Stimulated activated CD4-positive, alpha-beta T cell treated with anti-CD3 and anti-CD28 coated beads, Interleukin-2, amount 100 ng/mL, for 4 hours (primary cell): ENCODE data around the gene CELF2.

Source experiments
- DNase-seq: peaks from one replicate; pipeline ENCODE4 v3.0.0-alpha.2; 2020; ENCODE audit warnings: low read depth

The CELF2 gene

GRCh38 chr10:11224792-11225416 lies 207.2 kb downstream of the CELF2 start:
- no peak for DNase-seq

DNA sequence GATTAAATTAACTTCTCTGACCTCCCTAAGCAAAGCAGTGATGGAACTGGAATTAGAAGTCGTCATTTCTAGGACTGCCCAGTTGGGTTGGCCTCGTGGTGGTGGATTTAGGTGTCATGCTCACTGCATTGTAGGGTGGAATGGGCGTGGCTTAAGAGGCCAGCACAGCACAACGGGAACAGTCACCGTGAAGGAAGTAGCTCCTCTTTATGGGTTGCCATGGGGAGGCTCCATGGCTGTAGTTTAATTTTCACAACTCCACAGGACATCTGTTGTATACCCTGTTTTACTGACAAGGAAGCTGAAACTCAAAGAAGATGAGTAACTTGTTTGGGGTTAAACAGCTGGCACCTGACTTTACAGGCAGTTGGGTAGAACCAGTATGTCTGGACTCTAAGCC lies 208.3 kb downstream of the CELF2 start:
- peak; percentile 48 for DNase-seq

GRCh38 chr10:11227103-11227502 lies 209.4 kb downstream of the CELF2 start:
- DNase-seq, result no peak

GRCh38 chr10:11229893-11230292 lies 212.2 kb downstream of the CELF2 start:
- no peak for DNase-seq

- no peak for DNase-seq
Measured at GRCh38 chr10:11230498-11231167, 213.0 kb downstream of the CELF2 start.

DNA sequence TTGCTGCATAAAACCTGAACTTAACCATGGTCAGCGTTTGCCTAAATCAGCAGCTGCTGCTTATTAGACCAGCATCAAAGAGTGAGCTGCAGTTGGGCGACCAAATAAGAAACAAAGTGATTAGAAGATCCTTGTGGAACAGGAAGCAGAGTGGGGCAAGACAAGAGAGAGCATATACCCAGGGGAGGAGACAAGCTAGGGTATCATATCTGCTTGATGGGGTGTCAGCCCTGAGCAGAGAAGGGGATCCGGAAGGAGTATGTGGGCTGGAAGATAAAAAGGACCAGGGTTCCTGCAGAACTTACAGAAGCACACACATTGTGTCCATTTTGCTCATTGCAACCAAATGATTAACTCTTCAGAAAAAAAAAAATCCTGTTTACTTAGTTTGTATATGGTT lies 213.6 kb downstream of the CELF2 start:
- DNase-seq, result no peak

GRCh38 chr10:11232222-11232961 lies 214.7 kb downstream of the CELF2 start:
- no peak for DNase-seq

DNA sequence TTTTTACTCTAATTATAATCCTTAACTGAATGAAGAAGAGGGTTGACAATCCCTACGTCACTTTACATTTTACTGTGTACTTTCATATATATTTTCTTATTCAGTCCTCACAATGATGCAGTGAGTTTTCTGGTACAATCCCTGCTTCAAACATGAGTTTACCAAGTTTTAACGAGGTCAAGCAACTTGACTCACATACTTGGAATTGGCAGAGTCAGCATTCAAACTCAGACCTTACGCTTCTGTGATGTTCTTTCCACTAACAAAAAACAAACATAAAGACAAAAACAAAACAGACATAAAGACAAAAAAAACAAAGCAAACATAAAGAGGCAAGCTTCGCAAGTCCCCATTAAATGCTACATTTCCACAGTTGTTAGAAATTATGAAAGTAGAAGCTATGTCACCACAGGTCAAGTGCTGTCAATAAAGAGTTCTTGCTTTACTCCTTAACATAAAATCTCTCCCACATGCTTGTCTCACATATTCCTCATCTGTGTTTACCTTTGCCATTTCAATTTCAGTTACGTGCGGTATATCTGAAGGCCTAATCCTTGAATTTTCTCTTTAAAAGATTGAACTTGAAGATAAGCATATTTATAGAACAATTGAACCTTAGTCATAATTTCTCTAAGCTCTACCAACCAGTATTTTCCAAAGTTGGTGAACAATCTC lies 217.3 kb downstream of the CELF2 start:
- DNase-seq, result no peak

DNA sequence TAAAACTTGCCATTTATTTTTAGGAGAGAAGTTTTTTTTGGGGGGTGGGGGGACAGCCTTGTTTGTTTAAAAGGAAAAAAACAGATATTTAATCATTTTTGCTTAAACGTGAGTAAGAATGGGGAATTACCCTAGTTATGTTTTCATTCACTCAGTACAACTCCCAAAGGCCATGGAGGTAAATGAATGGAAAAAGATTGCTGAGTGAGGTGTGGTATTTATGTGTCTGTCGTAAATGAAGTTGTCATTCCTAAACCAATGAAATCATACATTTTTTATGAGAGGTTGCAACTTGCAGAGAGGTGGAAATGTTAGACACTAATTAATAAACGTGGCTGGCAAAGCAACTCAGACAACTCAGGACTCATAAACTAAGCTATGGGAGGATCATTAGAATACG lies 218.1 kb downstream of the CELF2 start:
- DNase-seq, result no peak

DNA sequence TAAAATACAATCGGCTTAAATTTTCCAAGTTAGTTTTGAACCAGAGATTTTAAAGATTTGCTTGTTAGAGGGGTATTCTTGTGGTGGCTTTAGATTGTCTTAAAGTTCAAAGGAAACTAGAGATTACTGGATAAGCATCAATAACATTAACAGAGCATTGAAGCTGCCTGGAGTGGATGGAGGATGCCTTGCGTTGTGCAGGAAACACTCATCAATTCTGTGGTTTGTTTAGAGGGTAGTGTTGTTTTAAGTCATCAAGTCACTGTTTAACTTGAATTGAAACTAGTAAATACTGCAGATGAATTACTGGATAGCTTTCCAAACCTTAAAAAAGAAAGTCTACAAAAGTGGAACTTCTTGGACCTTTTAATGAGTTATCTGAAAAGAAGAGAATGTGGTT lies 218.6 kb downstream of the CELF2 start:
- DNase-seq, result no peak

- no peak for DNase-seq
Measured at GRCh38 chr10:11237571-11237970, 219.9 kb downstream of the CELF2 start.

- DNase-seq, result no peak
Measured at GRCh38 chr10:11238893-11239292, 221.2 kb downstream of the CELF2 start.

- DNase-seq, result no peak
Measured at GRCh38 chr10:11240641-11241040, 223.0 kb downstream of the CELF2 start.

DNA sequence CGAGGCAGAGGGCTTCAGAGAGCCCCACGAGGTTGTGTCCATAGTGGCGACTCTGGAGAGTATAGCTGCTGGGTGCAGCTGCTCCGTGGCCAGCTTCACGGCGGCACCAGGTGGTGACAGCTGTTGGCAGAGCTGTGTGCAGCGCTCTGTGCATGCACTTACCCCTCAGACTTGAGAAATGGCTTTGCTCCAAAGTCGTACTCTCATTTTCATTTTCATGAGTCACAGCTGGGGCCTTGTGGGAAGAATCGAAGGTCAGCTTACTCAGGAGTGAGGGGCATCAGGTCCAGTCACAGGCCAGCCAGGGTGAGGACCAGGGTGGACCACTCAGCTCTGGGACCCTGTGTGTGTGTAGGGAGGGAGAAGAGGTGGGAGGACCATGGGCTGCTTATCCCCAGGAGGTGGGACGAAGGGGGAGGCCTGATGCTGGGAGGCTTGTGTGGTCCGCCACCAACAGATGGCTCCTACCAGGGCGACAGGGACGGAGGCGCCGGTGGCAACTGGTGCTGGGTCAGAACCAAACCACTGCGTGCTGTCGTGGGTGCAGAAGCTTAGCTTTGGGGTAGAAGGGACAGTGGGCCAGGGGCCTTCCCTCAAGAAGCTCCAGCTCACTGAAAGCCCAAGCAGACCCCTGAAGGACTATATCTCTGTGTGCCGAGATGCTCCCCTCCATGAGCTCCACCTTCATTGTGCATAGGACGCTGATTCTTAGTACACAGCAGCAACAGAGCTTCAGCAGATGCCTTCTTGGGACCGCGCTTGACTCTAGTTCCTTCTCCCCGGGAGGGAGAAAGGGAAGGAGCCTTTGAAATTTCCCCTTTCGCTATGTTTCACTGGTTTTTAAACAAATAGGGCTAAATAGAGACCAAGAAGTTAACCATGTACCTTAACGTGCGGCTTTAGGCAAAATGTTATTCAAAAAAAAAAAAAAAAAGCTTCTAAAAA lies 225.0 kb downstream of the CELF2 start:
- DNase-seq, result no peak

GRCh38 chr10:11243425-11244222 lies 226.0 kb downstream of the CELF2 start:
- no peak for DNase-seq

GRCh38 chr10:11245095-11245479 lies 227.4 kb downstream of the CELF2 start:
- DNase-seq, result no peak

GRCh38 chr10:11245510-11245909 lies 227.8 kb downstream of the CELF2 start:
- DNase-seq, result no peak

- no peak for DNase-seq
Measured at GRCh38 chr10:11245981-11246590, 228.4 kb downstream of the CELF2 start.

DNA sequence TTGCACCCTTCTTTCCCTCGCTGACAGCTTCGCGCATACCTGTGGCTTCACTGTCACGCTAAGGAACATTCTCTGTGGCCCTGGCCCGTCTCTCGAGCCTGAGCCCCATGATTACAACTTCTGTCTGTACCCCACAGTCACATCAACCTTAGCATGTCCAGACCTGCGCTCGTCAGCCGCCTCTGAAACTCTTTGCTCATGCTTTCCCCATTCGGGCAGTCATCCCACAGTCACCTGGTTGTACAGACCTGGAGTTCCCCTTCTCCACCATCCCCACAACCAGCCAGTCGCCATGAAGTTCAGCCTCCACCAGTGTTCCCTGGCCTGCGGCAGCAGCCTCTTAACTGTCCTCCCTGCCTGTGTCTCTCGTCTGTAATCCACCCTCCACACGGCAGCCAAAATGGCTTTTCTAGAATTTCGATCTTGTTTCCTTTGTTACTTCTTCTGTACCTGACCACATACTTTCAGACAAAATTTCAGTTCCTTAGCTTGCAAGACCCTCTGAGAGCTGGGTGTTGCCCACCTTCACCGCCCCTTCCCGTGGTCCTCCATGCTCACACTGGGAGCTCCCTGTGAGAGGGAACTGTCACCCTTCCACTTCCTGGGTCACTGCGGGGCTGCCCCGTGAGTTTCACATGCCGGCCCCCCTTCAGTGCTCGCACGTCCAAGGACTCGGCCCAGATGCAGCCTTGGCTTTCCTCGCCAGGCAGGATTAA lies 229.2 kb downstream of the CELF2 start:
- DNase-seq, result no peak
